ENCODE results near the gene VAC14. TPM values are rescaled to one million over a fixed set of nuclear protein-coding genes. Genes with fewer than 3 reads are reported as not detected.

Gene VAC14
- total and polyA plus RNA-seq, 2 experiments from 2014 or later: 27.1 to 32.4 TPM

DNA sequence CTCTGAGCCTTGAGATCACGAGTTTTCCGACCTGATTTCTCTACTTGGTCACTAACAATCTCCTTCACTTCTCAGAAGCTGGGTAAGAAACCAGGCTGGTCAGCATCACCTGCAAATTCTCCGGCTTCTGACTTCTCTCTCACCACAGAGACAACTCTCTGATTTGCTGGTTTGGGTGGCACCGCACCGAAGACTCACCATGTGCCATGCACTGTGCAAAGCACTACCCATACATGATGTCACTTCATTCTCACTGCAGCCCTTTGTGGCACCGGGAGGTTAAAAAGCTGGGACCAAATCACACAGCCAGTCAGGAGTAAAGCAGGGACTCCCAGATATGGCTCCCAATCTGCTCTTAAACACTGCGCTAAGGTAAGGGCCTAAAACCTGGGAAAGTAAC lies 647 bp downstream of the VAC14 start:
- peak; percentile 38 for DNase-seq
- H3K4me2 ChIP-seq (ENCODE audit: unreplicated experiment): peak overlapping the region; percentile 94

DNA sequence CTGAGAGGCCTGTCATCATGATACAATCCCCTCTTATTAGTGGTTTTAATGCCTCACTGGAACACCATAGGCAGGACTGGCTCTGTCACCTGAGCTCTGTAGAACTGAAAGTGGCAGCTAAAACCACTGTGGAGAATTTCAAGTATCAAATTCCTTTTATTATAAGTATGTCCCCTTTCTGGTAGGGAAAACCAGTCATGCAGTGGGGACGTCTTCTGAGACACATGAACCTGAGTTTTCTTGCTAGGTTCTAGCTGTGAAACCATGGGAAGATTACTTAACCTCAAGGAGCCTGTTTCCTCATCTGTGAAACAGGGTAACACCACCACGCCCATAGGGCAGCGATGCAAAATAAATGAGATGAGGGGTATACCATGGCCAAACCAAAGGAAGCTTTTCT lies 4.7 kb downstream of the VAC14 start:
- Histone ChIP-seq H3K9me2 (ENCODE audit: insufficient read depth) (no peaks in the 10 kb centered on the region), H3K9ac (no peak overlapping the region), H3K27me3 (replicated peaks; ENCODE audit: insufficient read depth) (no peaks in the 10 kb centered on the region), H2AFZ (no peak overlapping the region), H3K36me3 (ENCODE audit: low read depth) (no peaks in the 10 kb centered on the region), H3K4me1 (ENCODE audit: insufficient read depth) (peaks cover 11% of the 10 kb centered on the region), H3K79me2 (ENCODE audit: insufficient read depth) (peaks cover 92% of the 10 kb centered on the region), H3K9me3 (ENCODE audit: low read depth) (no peaks in the 10 kb centered on the region), H3K27ac (no peak overlapping the region), H3K4me3 (no peak overlapping the region), H4K20me1 (ENCODE audit: insufficient read depth) (peaks cover 5% of the 10 kb centered on the region; the same call in 1 of the 2 replicates), H3F3A (ENCODE audit: insufficient read depth) (no peaks in the 10 kb centered on the region), H3K4me2 (ENCODE audit: unreplicated experiment) (no peak overlapping the region)
- WGBS, 2 experiments (ENCODE audit: low coverage in 1 of 2, low lambda C conversion rate in 2 of 2, missing lambda C conversion rate in 2 of 2): 93 to 100% methylated on average over 3 of the region's 3 CpGs
- no peak for DNase-seq
- TF ChIP-seq EZH2phosphoT487 (IDR thresholded peaks at IDR 0.05; ENCODE audit: insufficient read depth, low read depth) (no peak), EZH2 (IDR thresholded peaks at IDR 0.05; ENCODE audit: insufficient read depth, poor library complexity, severe bottlenecking) (no peak)
- in situ Hi-C loops (cut with MboI): no loop called here

More for the DNA sequence above, 647 bp downstream of the VAC14 start:
- Histone ChIP-seq H3K9ac (peak overlapping the region; percentile 91), H3K27ac (0 out of 2 replicates have a peak overlapping the region, but pooled peaks have one; percentile 30), H3K9me2 (ENCODE audit: insufficient read depth) (no peaks in the 10 kb centered on the region), H2AFZ (peak overlapping the region; percentile 84), H4K20me1 (ENCODE audit: insufficient read depth) (peaks cover 2% of the 10 kb centered on the region; the same call in 1 of the 2 replicates), H3K4me3 (peak overlapping the region; percentile 85), H3K27me3 (replicated peaks; ENCODE audit: insufficient read depth) (no peaks in the 10 kb centered on the region), H3F3A (ENCODE audit: insufficient read depth) (peaks cover 20% of the 10 kb centered on the region), H3K4me1 (ENCODE audit: insufficient read depth) (peaks cover 26% of the 10 kb centered on the region), H3K36me3 (ENCODE audit: low read depth) (no peaks in the 10 kb centered on the region), H3K79me2 (ENCODE audit: insufficient read depth) (peaks cover 52% of the 10 kb centered on the region), H3K9me3 (ENCODE audit: low read depth) (no peaks in the 10 kb centered on the region)
- in situ Hi-C loops (cut with MboI): no loop called here
- WGBS, 2 experiments (ENCODE audit: low coverage in 1 of 2, low lambda C conversion rate in 2 of 2, missing lambda C conversion rate in 2 of 2): 27 to 31% methylated on average over 7 of the region's 7 CpGs
- TF ChIP-seq EZH2 (IDR thresholded peaks at IDR 0.05; ENCODE audit: insufficient read depth, poor library complexity, severe bottlenecking) (no peak), EZH2phosphoT487 (IDR thresholded peaks at IDR 0.05; ENCODE audit: insufficient read depth, low read depth) (no peak)

DNA sequence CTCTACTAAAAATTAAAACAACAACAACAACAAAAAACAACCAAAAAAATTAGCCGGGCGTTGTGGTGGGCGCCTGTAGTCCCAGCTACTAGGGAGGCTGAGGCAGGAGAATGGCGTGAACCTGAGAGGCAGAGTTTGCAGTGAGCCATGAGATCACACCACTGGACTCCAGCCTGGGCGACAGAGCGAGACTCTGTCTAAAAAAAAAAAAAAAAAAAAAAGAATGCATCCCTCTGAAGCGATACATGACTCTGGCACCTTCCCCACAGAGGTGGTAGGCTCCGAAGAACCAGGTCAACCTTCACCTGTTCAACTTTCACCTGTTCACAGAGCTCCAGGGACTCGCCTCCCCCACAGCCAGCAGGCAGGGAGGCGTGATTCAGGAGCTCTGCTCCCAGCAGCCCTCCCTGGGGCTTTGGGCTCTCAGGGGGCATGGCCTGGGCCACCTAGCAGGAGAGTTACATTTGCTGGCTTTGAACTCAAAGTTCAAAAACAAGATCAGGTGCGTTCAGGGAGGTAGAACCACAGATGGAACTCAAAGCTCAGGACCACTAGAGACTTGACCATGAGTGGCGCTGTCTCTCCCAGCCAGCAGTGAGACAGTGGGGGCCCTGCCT lies 5.6 kb downstream of the VAC14 start:
- H4K20me1 ChIP-seq (ENCODE audit: insufficient read depth): peaks cover 5% of the 10 kb centered on the region; the same call in 1 of the 2 replicates
- no peak overlapping the region for H2AFZ ChIP-seq
- no peak overlapping the region for H3K4me2 ChIP-seq (ENCODE audit: unreplicated experiment)
- no peaks in the 10 kb centered on the region for H3K36me3 ChIP-seq (ENCODE audit: low read depth)
- no peak overlapping the region for H3K4me3 ChIP-seq
- H3F3A ChIP-seq (ENCODE audit: insufficient read depth): no peaks in the 10 kb centered on the region; the same call in 1 of the 2 replicates
- 92 to 95% methylated on average over 12 of the region's 12 CpGs for WGBS, 2 experiments (ENCODE audit: low coverage in 1 of 2, low lambda C conversion rate in 2 of 2, missing lambda C conversion rate in 2 of 2)
- TF ChIP-seq EZH2phosphoT487 (IDR thresholded peaks at IDR 0.05; ENCODE audit: insufficient read depth, low read depth) (no peak), EZH2 (IDR thresholded peaks at IDR 0.05; ENCODE audit: insufficient read depth, poor library complexity, severe bottlenecking) (no peak)
- H3K9ac ChIP-seq: no peak overlapping the region
- DNase-seq: no peak
- H3K4me1 ChIP-seq (ENCODE audit: insufficient read depth): peaks cover 11% of the 10 kb centered on the region
- H3K27ac ChIP-seq: no peak overlapping the region
- H3K9me3 ChIP-seq (ENCODE audit: low read depth): no peaks in the 10 kb centered on the region
- H3K27me3 ChIP-seq (replicated peaks; ENCODE audit: insufficient read depth): no peaks in the 10 kb centered on the region
- H3K79me2 ChIP-seq (ENCODE audit: insufficient read depth): peaks cover 99% of the 10 kb centered on the region
- H3K9me2 ChIP-seq (ENCODE audit: insufficient read depth): no peaks in the 10 kb centered on the region
- in situ Hi-C loops (cut with MboI): no loop called here

DNA sequence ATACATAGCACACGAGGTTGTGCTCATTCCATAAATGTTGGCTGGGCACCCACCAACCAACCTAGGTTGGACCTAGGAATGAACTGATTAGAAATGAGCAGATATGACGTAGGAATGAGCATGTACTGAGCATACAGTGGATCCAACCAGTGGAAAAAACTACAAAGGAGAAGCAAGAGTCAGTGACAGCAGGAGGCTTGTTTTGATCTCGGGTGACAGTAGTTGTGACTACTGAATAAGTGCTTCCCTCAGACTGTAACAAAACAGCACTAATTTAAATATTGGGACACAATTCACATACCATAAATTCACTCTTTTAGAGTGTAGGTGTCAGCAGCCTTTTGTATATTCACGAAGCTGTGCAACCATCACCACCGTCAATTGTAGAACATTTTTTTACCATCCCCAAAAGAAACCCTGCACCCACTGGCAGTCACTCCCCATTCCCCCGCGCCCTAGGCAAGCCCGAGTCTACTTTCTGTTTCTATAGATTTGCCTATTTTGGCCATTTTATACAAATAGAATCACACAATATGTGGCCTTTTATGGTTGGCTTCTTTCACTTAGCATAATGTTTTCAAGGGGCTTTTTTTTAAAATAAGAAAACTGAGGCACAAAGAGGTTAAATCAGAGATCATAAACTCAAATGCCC lies 7.0 kb downstream of the VAC14 start:
- Histone ChIP-seq H3K27me3 (replicated peaks; ENCODE audit: insufficient read depth) (no peaks in the 10 kb centered on the region), H3K4me3 (no peak overlapping the region), H3K79me2 (ENCODE audit: insufficient read depth) (peaks cover 88% of the 10 kb centered on the region), H3K9ac (no peak overlapping the region), H3F3A (ENCODE audit: insufficient read depth) (peaks cover 12% of the 10 kb centered on the region), H3K9me2 (ENCODE audit: insufficient read depth) (no peaks in the 10 kb centered on the region), H3K4me1 (ENCODE audit: insufficient read depth) (no peaks in the 10 kb centered on the region), H4K20me1 (ENCODE audit: insufficient read depth) (peaks cover 9% of the 10 kb centered on the region; the same call in 1 of the 2 replicates), H2AFZ (no peak overlapping the region), H3K4me2 (ENCODE audit: unreplicated experiment) (no peak overlapping the region), H3K36me3 (ENCODE audit: low read depth) (no peaks in the 10 kb centered on the region), H3K9me3 (ENCODE audit: low read depth) (no peaks in the 10 kb centered on the region), H3K27ac (no peak overlapping the region)
- no peak for DNase-seq
- WGBS, 2 experiments (ENCODE audit: low coverage in 1 of 2, low lambda C conversion rate in 2 of 2, missing lambda C conversion rate in 2 of 2): 96% methylated on average over 8 of the region's 8 CpGs
- TF ChIP-seq EZH2phosphoT487 (IDR thresholded peaks at IDR 0.05; ENCODE audit: insufficient read depth, low read depth) (no peak), EZH2 (IDR thresholded peaks at IDR 0.05; ENCODE audit: insufficient read depth, poor library complexity, severe bottlenecking) (no peak)
- in situ Hi-C loops (cut with MboI): no loop called here

All from GM23248 (cell line).